Uterus (tissue), 2 donors: Measurements from ENCODE around the gene SRGAP2C.
"Not testable (repeated sequence)": the region's sequence is repeated elsewhere in the genome, so short reads cannot be mapped to it uniquely, and the experiment has no call there.

Experiments used
- POLR2A ChIP-seq, 2 donors: fragments of 450-650 bp; IDR thresholded peaks; one replicate each; pipeline ENCODE4 v1.6.1; 2016; ENCODE audit warnings: antibody characterized with exemption in 2 of 2, mild to moderate bottlenecking in 1 of 2, moderate library complexity in 1 of 2
- TF ChIP-seq, protein P1 (sequence below), 4 experiments: fragments of 200-600 bp in 2 of 4; fragments of 450-650 bp in 2 of 4; sonication (generic) in 2 of 4; IDR thresholded peaks; one replicate each; pipeline ENCODE4 v1.5.1; 2016 to 2019; ENCODE audit warnings: antibody characterized with exemption in 4 of 4, mild to moderate bottlenecking in 2 of 4, moderate library complexity in 1 of 4

DNA sequence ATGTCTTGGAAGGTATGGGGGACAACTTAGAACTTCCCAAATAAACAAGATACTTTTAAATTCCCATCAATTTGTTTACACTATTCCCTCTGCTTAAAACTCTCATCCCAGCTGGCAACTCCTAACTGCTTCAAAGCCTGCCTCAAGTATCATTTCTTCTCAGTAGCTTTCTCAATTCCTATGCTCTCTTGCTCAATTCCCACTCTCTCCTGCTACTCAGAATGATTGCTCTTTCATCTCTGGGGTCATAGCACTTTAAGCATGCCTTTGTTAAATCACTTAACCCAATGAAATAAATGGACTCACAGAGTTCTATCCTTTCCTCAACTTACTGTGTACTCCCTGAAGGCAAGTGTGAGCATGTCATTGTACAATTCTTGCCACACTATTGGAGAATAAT is 19.5 kb upstream of the SRGAP2C start:
- TF ChIP-seq POLR2A (IDR thresholded peaks at IDR 0.05), result not testable (repeated sequence)
- TF ChIP-seq, protein P1, sequence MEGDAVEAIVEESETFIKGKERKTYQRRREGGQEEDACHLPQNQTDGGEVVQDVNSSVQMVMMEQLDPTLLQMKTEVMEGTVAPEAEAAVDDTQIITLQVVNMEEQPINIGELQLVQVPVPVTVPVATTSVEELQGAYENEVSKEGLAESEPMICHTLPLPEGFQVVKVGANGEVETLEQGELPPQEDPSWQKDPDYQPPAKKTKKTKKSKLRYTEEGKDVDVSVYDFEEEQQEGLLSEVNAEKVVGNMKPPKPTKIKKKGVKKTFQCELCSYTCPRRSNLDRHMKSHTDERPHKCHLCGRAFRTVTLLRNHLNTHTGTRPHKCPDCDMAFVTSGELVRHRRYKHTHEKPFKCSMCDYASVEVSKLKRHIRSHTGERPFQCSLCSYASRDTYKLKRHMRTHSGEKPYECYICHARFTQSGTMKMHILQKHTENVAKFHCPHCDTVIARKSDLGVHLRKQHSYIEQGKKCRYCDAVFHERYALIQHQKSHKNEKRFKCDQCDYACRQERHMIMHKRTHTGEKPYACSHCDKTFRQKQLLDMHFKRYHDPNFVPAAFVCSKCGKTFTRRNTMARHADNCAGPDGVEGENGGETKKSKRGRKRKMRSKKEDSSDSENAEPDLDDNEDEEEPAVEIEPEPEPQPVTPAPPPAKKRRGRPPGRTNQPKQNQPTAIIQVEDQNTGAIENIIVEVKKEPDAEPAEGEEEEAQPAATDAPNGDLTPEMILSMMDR (IDR thresholded peaks at IDR 0.05), result not testable (repeated sequence)
